ENCODE data around the gene CHTOP.
"Not testable (repeated sequence)": the region's sequence is repeated elsewhere in the genome, so short reads cannot be mapped to it uniquely, and the experiment has no call there.

CHTOP gene

GRCh38 chr1:153635872-153636271 is 2.0 kb downstream of the CHTOP start:
- DNase-seq: no peak

- DNase-seq: no peak
Measured at GRCh38 chr1:153636312-153636711, 2.4 kb downstream of the CHTOP start.

GRCh38 chr1:153638261-153638660 is 4.4 kb downstream of the CHTOP start:
- no peak for DNase-seq

GRCh38 chr1:153639280-153639679 is 5.4 kb downstream of the CHTOP start:
- no peak for DNase-seq

- DNase-seq: not testable (repeated sequence)
Measured at GRCh38 chr1:153640213-153640612, 6.3 kb downstream of the CHTOP start.

- DNase-seq: no peak
Measured at GRCh38 chr1:153640861-153641260, 7.0 kb downstream of the CHTOP start.

GRCh38 chr1:153642161-153642560 is 8.3 kb downstream of the CHTOP start:
- DNase-seq: no peak

GRCh38 chr1:153643100-153643499 is 9.2 kb downstream of the CHTOP start:
- no peak for DNase-seq

GRCh38 chr1:153643816-153644215 is 9.9 kb downstream of the CHTOP start:
- DNase-seq: no peak

- no peak for DNase-seq
Measured at GRCh38 chr1:153646672-153647345, 12.9 kb downstream of the CHTOP start.

GRCh38 chr1:153647346-153647714 is 13.5 kb downstream of the CHTOP start:
- DNase-seq: no peak

- no peak for DNase-seq
Measured at GRCh38 chr1:153648000-153648643, 14.3 kb downstream of the CHTOP start.

GRCh38 chr1:153649137-153649862 is 15.4 kb downstream of the CHTOP start:
- DNase-seq: no peak

GRCh38 chr1:153649863-153650235 is 16.0 kb downstream of the CHTOP start:
- DNase-seq: no peak

- no peak for DNase-seq
Measured at GRCh38 chr1:153651771-153652170, 17.9 kb downstream of the CHTOP start.

- no peak for DNase-seq
Measured at GRCh38 chr1:153652805-153653500, 19.1 kb downstream of the CHTOP start.

GRCh38 chr1:153655333-153655732 is 21.5 kb downstream of the CHTOP start:
- no peak for DNase-seq

GRCh38 chr1:153658400-153659174 is 24.7 kb downstream of the CHTOP start, which contains the start of gene SNAPIN:
TSS of gene SNAPIN (plus strand) at chr1:153658703. CDS start at chr1:153658744, 41 bp downstream.
- DNase-seq: peak; percentile 70 to 91 (median 83)

GRCh38 chr1:153659175-153659534 is 25.3 kb downstream of the CHTOP start:
- DNase-seq: no peak

- DNase-seq: no peak
Measured at GRCh38 chr1:153659656-153660055, 25.8 kb downstream of the CHTOP start.

GRCh38 chr1:153661111-153661708 is 27.3 kb downstream of the CHTOP start:
- DNase-seq: no peak

GRCh38 chr1:153662269-153662668 is 28.4 kb downstream of the CHTOP start:
- DNase-seq: no peak
